PFSK-1 (cell line): ENCODE measurements around the gene GNA15.

Source experiments
- POLR2AphosphoS5 ChIP-seq: IDR thresholded peaks from 2 replicates; pipeline ENCODE4 v1.6.1; 2012; ENCODE audit warnings: low read depth, mild to moderate bottlenecking, control low read depth, low read length, moderate library complexity
- SIN3A ChIP-seq: IDR thresholded peaks from 2 replicates; pipeline ENCODE4 v1.6.1; 2012; ENCODE audit warnings: mild to moderate bottlenecking, low read length, moderate library complexity, borderline replicate concordance; ENCODE audit not compliant: insufficient read depth
- TAF1 ChIP-seq: IDR thresholded peaks from 2 replicates; pipeline ENCODE4 v1.6.1; 2012; ENCODE audit warnings: low read length, control low read depth, borderline replicate concordance; ENCODE audit not compliant: insufficient read depth

GRCh38 chr19:3121396-3121795 lies 14.4 kb upstream of the GNA15 start:
- no peak for TF ChIP-seq SIN3A
- TF ChIP-seq TAF1: no peak
- no peak for TF ChIP-seq POLR2AphosphoS5
